Astrocyte (in vitro differentiated cells and primary cell): ENCODE measurements around the gene PRSS57.

ENCODE experiments used
- CTCF ChIP-seq: IDR thresholded peaks from 2 replicates; pipeline ENCODE4 v1.5.1; 2011; ENCODE audit warnings: low read depth, mild to moderate bottlenecking, inconsistent platforms, low read length, moderate library complexity; ENCODE audit not compliant: insufficient read depth
- EZH2 ChIP-seq: IDR thresholded peaks from 2 replicates; pipeline ENCODE4 v1.6.1; 2012; ENCODE audit warnings: mild to moderate bottlenecking, low read length, inconsistent platforms; ENCODE audit not compliant: insufficient read depth

GRCh38 chr19:709196-709964 lies 14.1 kb upstream of the PRSS57 start:
- peak; percentile 67 for TF ChIP-seq EZH2
- TF ChIP-seq CTCF: no peak
